Adrenal gland (tissue), 12 donors: ENCODE measurements around the gene TGFBR1. TPM values are rescaled to one million over a fixed set of nuclear protein-coding genes. Genes with fewer than 3 reads are reported as not detected.

Experiments used
- DNase-seq, 7 donors: peaks; one replicate each; pipeline ENCODE4 v3.0.0-alpha.2; 2019 to 2020
- H3K27ac ChIP-seq, 5 donors: fragments of 200-600 bp; sonication (generic) in 4 of 5; 1 replicate in 3 of 5; 2 replicates in 2 of 5; pipeline versions ENCODE4 v1.5.1 to v1.8.0; 2016 to 2020; ENCODE audit warnings: mild to moderate bottlenecking in 1 of 5
- H3K27me3 ChIP-seq: fragments of 200-600 bp; 2 replicates; pipeline ENCODE4 v1.8.0; 2021
- H3K36me3 ChIP-seq, 2 donors: fragments of 200-600 bp; replicated peaks in 1 of 2; 1 replicate in 1 of 2; 2 replicates in 1 of 2; pipeline versions ENCODE4 v1.5.1 to v1.8.0; 2018 to 2022
- H3K4me1 ChIP-seq, 2 donors: fragments of 200-600 bp; replicated peaks in 1 of 2; 1 replicate in 1 of 2; 2 replicates in 1 of 2; pipeline versions ENCODE4 v1.5.1 to v1.8.0; 2018 to 2021
- H3K4me3 ChIP-seq, 4 donors: fragments of 200-600 bp; sonication (generic) in 3 of 4; one replicate each; pipeline ENCODE4 v1.5.1; 2016 to 2018
- H3K9me3 ChIP-seq, 3 donors: fragments of 200-600 bp; sonication (generic) in 1 of 3; replicated peaks in 1 of 3; 1 replicate in 2 of 3; 2 replicates in 1 of 3; pipeline versions ENCODE4 v1.5.1 to v1.8.0; 2016 to 2021
- CTCF ChIP-seq, 6 experiments: fragments of 450-650 bp in 4 of 6; fragments of 200-600 bp in 2 of 6; sonication (generic) in 1 of 6; IDR thresholded peaks; 1 replicate in 5 of 6; 2 replicates in 1 of 6; pipeline versions ENCODE4 v1.5.1 to v1.8.0; 2016 to 2021; ENCODE audit warnings: antibody characterized with exemption in 6 of 6, mild to moderate bottlenecking in 2 of 6, moderate library complexity in 1 of 6
- POLR2A ChIP-seq, 2 donors: fragments of 450-650 bp; IDR thresholded peaks; one replicate each; pipeline ENCODE4 v1.6.1; 2017; ENCODE audit warnings: antibody characterized with exemption in 2 of 2, mild to moderate bottlenecking in 2 of 2, moderate library complexity in 1 of 2
- WGBS, 4 donors: extraction: QIAGEN DNeasy Blood & Tissue Kit in 2 of 4; methylation state at CpG; one replicate each; pipeline versions ENCODE4 v1.1.5 to v1.1.7; 2013 to 2017; 5-methylcytosine and 5-hydroxymethylcytosine counted together
- intact Hi-C, 2 donors: fragments of 100-400 bp; cut with DNase I; formaldehyde crosslinking; loops; one replicate each; pipeline versions ENCODE4 v1.14.1 to v1.15.0; 2022 to 2023
- polyA plus RNA-seq, 3 donors: library from polyadenylated mRNA; stranded (reverse); fragments of 200-250 nt in 2 of 3; fragments of 350-450 nt in 1 of 3; fragmentation: Illumina TruSeq in 1 of 3; extraction: RNeasy Lipid Tissue Mini Kit (QIAGEN cat#74804) in 1 of 3; gene quantifications; one replicate each; pipeline ENCODE4 v1.2.3, GENCODE V29; 2013 to 2014
- total RNA-seq, 9 donors: library from RNA; depleted of rRNA in 4 of 9; stranded (reverse); fragments of >200 nt in 4 of 9; fragments of 120-200 nt in 1 of 9; fragmentation: NEBNext Ultra II Directional in 1 of 9; extraction: Animal tissue kit (Norgen Biotek cat#: 25700) in 1 of 9; gene quantifications; one replicate each; pipeline versions ENCODE4 v1.1.0 to v1.2.4, GENCODE V29; 2013 to 2023
- donor health status: healthy with polysubstance abuse.
- donor health status: Bipolar disorder and iron deficiency.
- donor health status: DM: yes; HTN: yes; CAD: no.
- donor health status: DM: no; HTN: no; CAD: no.
- donor health status: DM: no; HTN: no; CAD: no.
- donor health status: DM: yes; HTN: yes; CAD: no.

Gene TGFBR1
- total and polyA plus RNA-seq, 12 donors: 5.5 to 38.5 (median 25.4) TPM

GRCh38 chr9:99147177-99147576 lies 42.3 kb downstream of the TGFBR1 start:
- no peaks in the 10 kb centered on the region for H3K4me1 ChIP-seq
- no peaks in the 10 kb centered on the region for H3K9me3 ChIP-seq
- TF ChIP-seq CTCF (IDR thresholded peaks at IDR 0.05) (no peak), POLR2A (IDR thresholded peaks at IDR 0.05) (no peak)
- no peak for DNase-seq
- intact Hi-C loops: loop anchor here in 1 of 2 donors (10.0 kb wide), 1 partner anchor 292 kb away; no protein-coding TSS in a partner anchor
- H3K36me3 ChIP-seq: peaks cover 0 to 34% of the 10 kb centered on the region in 2 donors
- no peak overlapping the region for H3K4me3 ChIP-seq
- H3K27ac ChIP-seq: no peak overlapping the region
- no peaks in the 10 kb centered on the region for H3K27me3 ChIP-seq

GRCh38 chr9:99150451-99151171 lies 45.7 kb downstream of the TGFBR1 start:
- TF ChIP-seq CTCF (IDR thresholded peaks at IDR 0.05) (no peak), POLR2A (IDR thresholded peaks at IDR 0.05) (no peak)
- H3K9me3 ChIP-seq: no peaks in the 10 kb centered on the region
- H3K27ac ChIP-seq: no peak overlapping the region
- H3K36me3 ChIP-seq: peaks cover 0 to 18% of the 10 kb centered on the region in 2 donors
- DNase-seq: no peak
- WGBS, 4 donors: 85 to 95% (median 87%) methylated on average over 8 of the region's 8 CpGs
- no peaks in the 10 kb centered on the region for H3K27me3 ChIP-seq
- intact Hi-C loops: no loop called here
- H3K4me1 ChIP-seq: no peaks in the 10 kb centered on the region
- no peak overlapping the region for H3K4me3 ChIP-seq

GRCh38 chr9:99154356-99154755 lies 49.4 kb downstream of the TGFBR1 start:
- Histone ChIP-seq H3K27me3 (no peaks in the 10 kb centered on the region), H3K36me3 (peaks cover 0 to 5% of the 10 kb centered on the region in 2 donors), H3K4me3 (no peak overlapping the region), H3K9me3 (no peaks in the 10 kb centered on the region), H3K4me1 (no peaks in the 10 kb centered on the region), H3K27ac (no peak overlapping the region)
- DNase-seq: no peak
- WGBS, 4 donors: 74 to 88% (median 82%) methylated on average over 3 of the region's 3 CpGs
- TF ChIP-seq POLR2A (IDR thresholded peaks at IDR 0.05) (no peak), CTCF (IDR thresholded peaks at IDR 0.05) (no peak)
- intact Hi-C loops: no loop called here

DNA sequence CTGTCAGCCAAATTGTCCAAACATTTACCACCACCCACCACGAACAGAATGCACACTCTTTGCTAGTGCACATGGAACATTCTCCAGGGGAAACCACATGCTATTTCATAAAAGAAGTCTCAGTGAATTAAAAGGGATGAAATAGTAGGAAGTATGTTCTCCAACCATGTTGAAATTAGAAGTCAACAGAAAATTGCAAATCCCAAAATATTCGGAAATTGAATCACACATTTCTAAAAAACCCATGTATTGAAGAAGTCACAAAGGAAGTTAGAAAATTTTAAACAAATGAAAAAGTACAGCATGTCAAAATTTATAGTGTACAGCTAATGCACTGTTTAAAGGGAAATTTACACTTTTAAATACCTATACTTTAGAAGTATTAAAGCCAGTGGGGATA lies 50.8 kb downstream of the TGFBR1 start:
- Histone ChIP-seq H3K36me3 (no peaks in the 10 kb centered on the region), H3K4me1 (no peaks in the 10 kb centered on the region), H3K9me3 (no peaks in the 10 kb centered on the region), H3K27me3 (no peaks in the 10 kb centered on the region), H3K27ac (no peak overlapping the region), H3K4me3 (no peak overlapping the region)
- intact Hi-C loops: no loop called here
- DNase-seq: no peak
- 76 to 80% (median 77%) methylated on average over 2 of the region's 2 CpGs for WGBS, 4 donors
- no peak for TF ChIP-seq CTCF (IDR thresholded peaks at IDR 0.05)
- TF ChIP-seq POLR2A (IDR thresholded peaks at IDR 0.05): no peak
